DMS53 treated with DMSO at 0.1 percent for 48 hours (cell line): ENCODE results near the gene PLA1A.
"Not testable (repeated sequence)": the region's sequence is repeated elsewhere in the genome, so short reads cannot be mapped to it uniquely, and the experiment has no call there.

ENCODE experiments used
- DNase-seq: peaks from one replicate; lab custom pipeline; 2025; ENCODE audit not compliant: unreplicated experiment; lab: John Stamatoyannopoulos, UW

The PLA1A gene

GRCh38 chr3:119579366-119580066 is 18.2 kb upstream of the PLA1A start, which contains the start of gene ADPRH:
Gene ADPRH (plus strand): TSS chr3:119579492. CDS start chr3:119582170, 2,678 bp downstream.
- DNase-seq: peak; percentile 26

GRCh38 chr3:119580067-119580760 is 17.5 kb upstream of the PLA1A start:
- DNase-seq: no peak

GRCh38 chr3:119582178-119582577 is 15.5 kb upstream of the PLA1A start:
- no peak for DNase-seq

GRCh38 chr3:119585208-119585607 is 12.5 kb upstream of the PLA1A start:
- no peak for DNase-seq

GRCh38 chr3:119585856-119586570 is 11.7 kb upstream of the PLA1A start:
- DNase-seq: no peak

- DNase-seq: no peak
Observed at GRCh38 chr3:119586733-119587172, 10.9 kb upstream of the PLA1A start.

- no peak for DNase-seq
Observed at GRCh38 chr3:119588112-119588511, 9.6 kb upstream of the PLA1A start.

GRCh38 chr3:119589102-119589773 is 8.4 kb upstream of the PLA1A start:
- DNase-seq: no peak

- DNase-seq: no peak
Observed at GRCh38 chr3:119590706-119591105, 7.0 kb upstream of the PLA1A start.

- DNase-seq: no peak
Observed at GRCh38 chr3:119592861-119593260, 4.8 kb upstream of the PLA1A start.

- no peak for DNase-seq
Observed at GRCh38 chr3:119594066-119594465, 3.6 kb upstream of the PLA1A start.

- DNase-seq: not testable (repeated sequence)
Observed at GRCh38 chr3:119594929-119595328, 2.8 kb upstream of the PLA1A start.

GRCh38 chr3:119595639-119596334 is 1.9 kb upstream of the PLA1A start:
- no peak for DNase-seq

GRCh38 chr3:119596398-119596797 is 1.3 kb upstream of the PLA1A start:
- DNase-seq: no peak

- no peak for DNase-seq
Observed at GRCh38 chr3:119598410-119599098, 869 bp downstream of the PLA1A start.

- DNase-seq: no peak
Observed at GRCh38 chr3:119599558-119600174, 2.0 kb downstream of the PLA1A start.

GRCh38 chr3:119600732-119601131 is 3.0 kb downstream of the PLA1A start:
- no peak for DNase-seq

- no peak for DNase-seq
Observed at GRCh38 chr3:119601154-119601553, 3.5 kb downstream of the PLA1A start.

GRCh38 chr3:119602676-119603075 is 5.0 kb downstream of the PLA1A start:
- DNase-seq: no peak

GRCh38 chr3:119604878-119605277 is 7.2 kb downstream of the PLA1A start:
- no peak for DNase-seq
